Measurements from ENCODE around the gene NOC4L.

DNA sequence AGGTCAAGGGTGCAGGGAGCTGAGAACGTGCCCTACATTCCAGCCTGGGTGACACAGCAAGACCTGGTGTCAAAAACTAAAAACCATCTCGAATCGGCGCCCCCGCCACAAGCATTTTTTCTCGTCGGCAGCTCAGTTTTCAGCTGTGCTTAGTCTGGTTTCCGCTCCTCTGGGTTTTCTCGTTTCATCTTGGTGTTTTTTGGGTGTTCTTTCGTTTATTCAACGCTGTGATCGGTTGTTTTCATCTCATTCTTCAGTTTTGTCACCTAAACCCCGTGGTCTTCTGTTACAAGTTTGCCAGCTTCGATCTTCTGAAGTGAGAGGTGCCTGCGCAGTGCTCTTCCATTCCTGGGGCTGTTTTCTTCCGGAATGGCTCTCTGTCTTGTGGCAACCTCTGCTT is 41.4 kb downstream of the NOC4L start:
- TF ChIP-seq, protein P1, sequence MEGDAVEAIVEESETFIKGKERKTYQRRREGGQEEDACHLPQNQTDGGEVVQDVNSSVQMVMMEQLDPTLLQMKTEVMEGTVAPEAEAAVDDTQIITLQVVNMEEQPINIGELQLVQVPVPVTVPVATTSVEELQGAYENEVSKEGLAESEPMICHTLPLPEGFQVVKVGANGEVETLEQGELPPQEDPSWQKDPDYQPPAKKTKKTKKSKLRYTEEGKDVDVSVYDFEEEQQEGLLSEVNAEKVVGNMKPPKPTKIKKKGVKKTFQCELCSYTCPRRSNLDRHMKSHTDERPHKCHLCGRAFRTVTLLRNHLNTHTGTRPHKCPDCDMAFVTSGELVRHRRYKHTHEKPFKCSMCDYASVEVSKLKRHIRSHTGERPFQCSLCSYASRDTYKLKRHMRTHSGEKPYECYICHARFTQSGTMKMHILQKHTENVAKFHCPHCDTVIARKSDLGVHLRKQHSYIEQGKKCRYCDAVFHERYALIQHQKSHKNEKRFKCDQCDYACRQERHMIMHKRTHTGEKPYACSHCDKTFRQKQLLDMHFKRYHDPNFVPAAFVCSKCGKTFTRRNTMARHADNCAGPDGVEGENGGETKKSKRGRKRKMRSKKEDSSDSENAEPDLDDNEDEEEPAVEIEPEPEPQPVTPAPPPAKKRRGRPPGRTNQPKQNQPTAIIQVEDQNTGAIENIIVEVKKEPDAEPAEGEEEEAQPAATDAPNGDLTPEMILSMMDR (conservative IDR thresholded peaks at IDR 0.05; ENCODE audit: low read length): no peak
- no peak for TF ChIP-seq EZH2phosphoT487 (IDR thresholded peaks at IDR 0.05; ENCODE audit: borderline replicate concordance, low read depth, low read length)
